T1000 (cell line): ENCODE data around the gene CREB3.

Experiments used
- DNase-seq: peaks from one replicate; lab custom pipeline; 2025; ENCODE audit warnings: mixed read lengths; lab: John Stamatoyannopoulos, UW

Gene CREB3

DNA sequence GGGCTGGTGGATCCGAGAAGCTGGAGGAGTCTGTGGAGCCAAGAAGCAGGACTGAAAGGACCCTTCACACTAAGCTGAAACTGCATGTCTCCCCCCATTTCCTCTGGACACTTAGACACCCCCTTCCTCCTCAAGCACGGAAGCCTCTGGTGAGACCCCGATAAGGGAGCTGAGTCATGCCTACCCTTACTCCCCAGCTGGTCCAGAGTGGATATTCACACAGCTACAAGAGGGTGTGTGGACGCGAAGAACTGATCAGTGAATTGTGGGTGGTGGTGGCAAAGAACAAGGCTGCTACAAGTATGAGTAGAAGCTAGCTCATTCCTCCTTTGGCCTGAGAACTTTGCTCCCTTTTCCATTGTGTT, 4.8 kb upstream of the CREB3 start:
- DNase-seq = no peak

GRCh38 chr9:35728041-35728971, 4.2 kb upstream of the CREB3 start:
- no peak for DNase-seq

DNA sequence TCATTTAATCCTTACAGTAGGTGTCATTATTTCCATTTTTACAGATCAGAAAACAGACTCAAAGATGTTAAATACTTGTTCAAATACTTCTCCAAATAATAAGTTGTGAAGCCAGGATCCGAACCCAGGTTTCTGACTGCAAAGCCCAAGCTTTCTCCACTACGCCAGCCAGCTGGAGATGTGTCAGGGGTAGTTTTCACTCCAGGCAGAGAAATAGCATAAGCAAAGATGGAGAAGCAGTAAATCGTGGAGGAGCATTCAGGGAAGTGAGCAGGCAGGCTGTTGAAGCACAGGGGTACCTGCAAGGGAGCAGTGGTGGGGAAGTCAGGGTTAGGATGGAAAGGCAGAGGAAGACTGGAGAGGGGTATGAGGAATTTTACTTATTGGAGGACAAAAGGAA, 3.4 kb upstream of the CREB3 start:
- DNase-seq = no peak

GRCh38 chr9:35729700-35730485, 2.6 kb upstream of the CREB3 start:
- DNase-seq = no peak

- no peak for DNase-seq
Measured at GRCh38 chr9:35730486-35730854, 2.0 kb upstream of the CREB3 start.

GRCh38 chr9:35731415-35732184, 866 bp upstream of the CREB3 start:
- no peak for DNase-seq

DNA sequence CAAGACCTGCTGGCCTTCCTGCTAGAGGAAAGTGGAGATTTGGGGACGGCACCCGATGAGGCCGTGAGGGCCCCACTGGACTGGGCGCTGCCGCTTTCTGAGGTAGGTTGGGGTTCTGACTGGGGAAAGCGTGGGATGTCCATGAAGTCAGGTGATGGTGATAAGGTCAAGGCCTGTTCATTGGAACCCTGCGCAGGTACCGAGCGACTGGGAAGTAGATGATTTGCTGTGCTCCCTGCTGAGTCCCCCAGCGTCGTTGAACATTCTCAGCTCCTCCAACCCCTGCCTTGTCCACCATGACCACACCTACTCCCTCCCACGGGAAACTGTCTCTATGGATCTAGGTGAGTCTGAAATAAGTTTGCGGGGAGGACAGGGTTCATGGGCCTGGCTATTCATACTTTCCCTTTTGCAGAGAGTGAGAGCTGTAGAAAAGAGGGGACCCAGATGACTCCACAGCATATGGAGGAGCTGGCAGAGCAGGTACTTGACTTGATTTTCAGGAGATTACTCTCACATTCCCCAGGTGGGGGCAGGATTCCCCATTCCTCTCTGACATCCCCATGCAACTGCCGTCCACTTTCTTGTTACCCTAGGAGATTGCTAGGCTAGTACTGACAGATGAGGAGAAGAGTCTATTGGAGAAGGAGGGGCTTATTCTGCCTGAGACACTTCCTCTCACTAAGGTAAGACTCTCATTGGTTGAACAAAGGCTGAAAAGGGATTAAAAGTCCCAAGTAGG, 505 bp downstream of the CREB3 start:
- no peak for DNase-seq

- DNase-seq = no peak
Measured at GRCh38 chr9:35734096-35734495, 1.6 kb downstream of the CREB3 start.

DNA sequence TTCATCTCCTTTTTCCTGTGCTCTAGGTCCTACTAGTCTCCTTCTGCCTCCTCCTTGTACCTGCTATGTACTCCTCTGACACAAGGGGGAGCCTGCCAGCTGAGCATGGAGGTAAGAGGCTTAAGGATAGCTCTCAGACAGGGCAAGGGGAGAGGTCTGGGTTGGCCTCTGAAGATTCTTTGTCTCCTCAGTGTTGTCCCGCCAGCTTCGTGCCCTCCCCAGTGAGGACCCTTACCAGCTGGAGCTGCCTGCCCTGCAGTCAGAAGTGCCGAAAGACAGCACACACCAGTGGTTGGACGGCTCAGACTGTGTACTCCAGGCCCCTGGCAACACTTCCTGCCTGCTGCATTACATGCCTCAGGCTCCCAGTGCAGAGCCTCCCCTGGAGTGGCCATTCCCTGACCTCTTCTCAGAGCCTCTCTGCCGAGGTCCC, 3.8 kb downstream of the CREB3 start:
- DNase-seq = no peak

GRCh38 chr9:35737143-35737542, 4.7 kb downstream of the CREB3 start:
- no peak for DNase-seq

GRCh38 chr9:35738186-35738585, 5.7 kb downstream of the CREB3 start:
- no peak for DNase-seq

DNA sequence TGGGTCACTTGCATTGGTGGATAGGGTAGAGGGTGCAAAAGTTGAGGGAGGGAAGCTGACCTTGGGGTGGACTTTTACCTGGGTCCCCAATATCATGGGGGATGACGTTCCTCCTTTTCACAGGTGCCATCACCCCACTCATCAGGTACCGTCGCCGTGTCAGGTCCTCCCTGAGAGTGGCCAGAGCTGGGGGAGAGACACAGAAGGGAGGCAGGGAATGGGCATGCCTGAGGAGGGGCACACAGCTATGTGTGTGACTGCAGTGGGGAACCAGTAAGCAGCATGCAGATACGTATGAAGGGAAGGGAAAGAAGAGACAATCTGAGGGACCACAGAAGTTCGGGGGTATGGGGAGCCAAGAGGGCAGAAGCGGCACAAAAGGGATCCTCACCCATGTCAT, 6.5 kb downstream of the CREB3 start:
- DNase-seq = no peak

DNA sequence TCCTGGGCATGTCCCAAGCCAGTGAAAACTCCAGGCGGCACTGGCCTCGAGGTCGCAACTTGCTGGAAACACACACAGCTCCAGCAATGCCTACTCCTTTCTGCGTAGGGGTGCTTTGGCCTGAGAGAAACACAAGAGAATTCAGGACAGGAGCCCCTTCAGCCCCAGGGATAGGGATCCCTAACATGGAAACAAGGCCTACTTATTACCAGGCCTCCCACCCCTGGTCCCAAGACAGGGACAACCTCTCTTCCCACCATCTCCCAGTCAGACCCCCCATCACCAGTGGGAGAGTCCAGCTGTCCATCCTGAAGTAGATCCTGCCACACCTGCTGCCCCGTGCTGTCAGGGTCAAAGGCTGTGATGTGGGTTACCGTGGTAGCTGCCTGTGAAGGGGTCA, 7.8 kb downstream of the CREB3 start:
- DNase-seq = no peak

DNA sequence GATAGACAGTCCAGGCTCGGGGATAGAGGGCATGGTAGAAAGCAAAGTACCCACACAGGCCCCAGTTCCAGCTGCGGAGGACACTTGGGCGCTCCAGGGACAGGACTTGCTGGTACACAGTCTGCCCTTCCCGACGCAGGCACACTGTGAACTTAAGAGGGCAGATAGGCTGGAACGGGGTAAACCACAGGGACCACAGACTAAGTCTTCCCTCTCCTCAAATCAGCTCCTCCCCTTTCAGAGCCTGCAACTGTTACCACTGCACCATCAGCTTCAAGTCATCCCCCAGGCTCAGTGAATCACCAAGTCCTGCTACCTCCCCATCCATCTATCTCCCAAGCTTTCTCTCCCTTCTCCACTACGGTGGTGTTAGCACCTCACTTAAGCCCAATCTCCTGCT, 9.3 kb downstream of the CREB3 start:
- DNase-seq = no peak

- no peak for DNase-seq
Measured at GRCh38 chr9:35743452-35743851, 11.0 kb downstream of the CREB3 start.

GRCh38 chr9:35743880-35744518, 11.5 kb downstream of the CREB3 start:
- DNase-seq = no peak

GRCh38 chr9:35745569-35745968, 13.1 kb downstream of the CREB3 start:
- DNase-seq = no peak

DNA sequence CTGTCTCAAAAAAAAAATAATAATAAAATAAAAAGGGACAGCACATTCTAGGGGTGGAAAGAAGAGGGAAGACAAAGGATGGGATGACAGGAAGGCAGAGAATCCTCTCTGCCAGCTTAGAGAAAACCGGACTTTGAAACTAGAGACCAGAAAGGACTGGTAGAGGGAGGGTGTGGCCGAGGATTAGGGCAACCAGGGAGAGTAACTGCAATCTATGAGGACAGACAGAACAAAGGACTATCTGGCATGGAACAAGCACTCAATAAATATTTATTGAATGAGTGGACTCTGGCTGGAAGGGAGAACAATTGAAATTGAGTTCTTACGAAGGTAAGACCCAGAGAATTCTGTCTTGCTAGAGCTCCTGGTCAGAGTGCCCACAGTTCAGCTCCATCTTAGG, 14.1 kb downstream of the CREB3 start:
- DNase-seq = no peak

GRCh38 chr9:35748242-35748857, 15.9 kb downstream of the CREB3 start:
- no peak for DNase-seq

DNA sequence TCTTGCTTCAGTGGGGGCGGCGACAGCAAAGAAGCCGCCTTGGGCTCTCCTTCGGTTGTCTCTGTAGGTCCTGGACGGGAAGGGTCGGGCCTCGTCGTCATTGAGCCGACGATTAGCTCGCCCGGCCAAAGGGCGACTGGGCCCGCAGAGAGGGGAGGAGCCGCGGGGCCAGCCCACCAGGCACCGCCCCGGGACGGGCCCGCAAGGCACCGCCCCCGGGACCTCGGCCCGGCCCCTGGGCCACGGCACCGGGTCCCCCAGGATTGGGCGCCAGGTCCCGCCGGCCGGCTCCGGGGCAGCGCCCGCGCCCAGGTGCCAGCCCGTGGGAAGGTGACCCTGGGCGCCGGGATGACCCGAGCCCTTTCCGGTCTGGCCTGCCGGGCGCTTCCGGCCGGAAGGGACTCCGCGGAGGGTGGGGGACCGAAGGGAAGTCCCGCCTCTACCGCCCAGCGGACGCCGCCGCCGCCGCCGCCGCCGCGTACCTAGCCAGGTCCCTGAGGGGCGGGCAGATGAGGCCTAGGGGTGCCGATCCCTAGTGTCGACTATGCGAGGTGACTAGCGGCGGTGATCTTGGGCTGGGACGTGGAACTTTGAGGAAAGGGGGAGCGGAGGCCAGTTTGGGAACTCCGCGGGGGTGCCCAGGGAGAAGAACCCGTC, 16.5 kb downstream of the CREB3 start, which contains the start of the genes GBA2 and RGP1:
Gene GBA2, minus strand, starts transcription at position 371 of the 657 bp plus-strand sequence. CDS start 524 bp downstream, outside the sequence.
Gene RGP1, plus strand, starts transcription at position 430 of the 657 bp plus-strand sequence. CDS start 469 bp downstream, outside the sequence.
- DNase-seq = peak; percentile 16
